HepG2 (cell line): ENCODE measurements around the gene FGD3. TPM values are rescaled to one million over a fixed set of nuclear protein-coding genes. Genes with fewer than 3 reads are reported as not detected.

Experiments used
- ATAC-seq: fragments of 200-7000 bp; cut with Tn5 transposase; 3 replicates; pipeline ENCODE4 v1.9.1; 2020; ENCODE audit warnings: mild to moderate bottlenecking, moderate library complexity
- BruUV-seq: library from RNA; stranded (reverse); fragments of 400-500 nt; replicated peaks from 2 replicates; lab custom pipeline; 2021; lab: Mats Ljungman, UMichigan
- CTCF ChIA-PET: fragments of 300-600 bp; formaldehyde crosslinking; extraction: SDS; loops from one replicate; lab custom pipeline; 2021; ENCODE audit warnings: low total read pairs, inconsistent platforms, low intra/inter-chr PET ratio; lab: Yijun Ruan, JAX
- POLR2A ChIA-PET: fragments of 350-600 bp; sonication (Branson Sonifier 250); formaldehyde crosslinking; loops from one replicate; lab custom pipeline; 2020; ENCODE audit warnings: antibody characterized with exemption, inconsistent platforms; lab: Yijun Ruan, JAX
- DNase-seq: peaks from one replicate; pipeline ENCODE4 v3.0.0-alpha.2; 2015; ENCODE audit warnings: low spot score
- FAIRE-seq: peaks from 3 replicates; lab custom pipeline; 2011; peaks lifted over from hg19 to GRCh38; lab: Jason Lieb, UNC
- H2AFZ ChIP-seq: one replicate; pipeline ENCODE4 v1.6.1; 2011; ENCODE audit warnings: low read length, inconsistent platforms
- H3K27ac ChIP-seq: fragments of 300-600 bp; 3 replicates; pipeline ENCODE4 v1.8.0; 2011; ENCODE audit warnings: mixed run types, mild to moderate bottlenecking, mixed read lengths, low read length, inconsistent platforms; ENCODE audit not compliant: insufficient read depth; ENCODE audit errors: extremely low read length
- H3K27me3 ChIP-seq, 2 experiments: fragments of 200-600 bp in 1 of 2; 2 replicates in 1 of 2; 3 replicates in 1 of 2; pipeline versions ENCODE4 v1.6.0 to v1.8.0; 2011; ENCODE audit warnings: low read length in 2 of 2, mild to moderate bottlenecking in 2 of 2, moderate library complexity in 2 of 2, inconsistent platforms in 1 of 2; ENCODE audit not compliant: insufficient read depth in 2 of 2, control insufficient read depth in 1 of 2
- H3K36me3 ChIP-seq, 2 experiments: fragments of 200-600 bp in 1 of 2; replicated peaks in 1 of 2; 2 replicates in 1 of 2; 3 replicates in 1 of 2; pipeline versions ENCODE4 v1.5.1 to v1.8.0; 2011; ENCODE audit warnings: low read length in 2 of 2, inconsistent platforms in 1 of 2; ENCODE audit not compliant: insufficient read depth in 2 of 2, control insufficient read depth in 1 of 2
- H3K4me1 ChIP-seq: 2 replicates; pipeline ENCODE4 v1.5.1; 2012; ENCODE audit warnings: low read length, inconsistent platforms; ENCODE audit not compliant: insufficient read depth
- H3K4me2 ChIP-seq: 2 replicates; pipeline ENCODE4 v1.6.0; 2011; ENCODE audit warnings: low read depth, low read length, inconsistent platforms
- H3K4me3 ChIP-seq, 3 experiments: fragments of 200-600 bp in 1 of 3; sonication (generic), shearing (Covaris generic) in 1 of 3; replicated peaks in 1 of 3; 2 replicates each; pipeline ENCODE4 v1.5.1; 2011 to 2016; ENCODE audit warnings: low read length in 3 of 3, inconsistent platforms in 2 of 3, low read depth in 2 of 3, mild to moderate bottlenecking in 2 of 3, control low read depth in 1 of 3, mixed read lengths in 1 of 3; ENCODE audit not compliant: insufficient read depth in 1 of 3
- H3K79me2 ChIP-seq: one replicate; pipeline ENCODE4 v1.6.1; 2011; ENCODE audit warnings: low read length, inconsistent platforms; ENCODE audit not compliant: insufficient read depth
- H3K9ac ChIP-seq: 2 replicates; pipeline ENCODE4 v1.6.0; 2011; ENCODE audit warnings: mild to moderate bottlenecking, low read depth, low read length, inconsistent platforms; ENCODE audit not compliant: insufficient read depth
- H3K9me3 ChIP-seq: 2 replicates; pipeline ENCODE4 v1.5.1; 2012; ENCODE audit warnings: mild to moderate bottlenecking, low read length
- H4K20me1 ChIP-seq: 2 replicates; pipeline ENCODE4 v1.6.0; 2011; ENCODE audit warnings: inconsistent platforms, mild to moderate bottlenecking, low read length, moderate library complexity; ENCODE audit not compliant: insufficient read depth
- FLYWCH1 ChIP-seq: sonication (generic); formaldehyde crosslinking; IDR thresholded peaks from 2 replicates; pipeline ENCODE4 v1.8.1; 2023; ENCODE audit warnings: mild to moderate bottlenecking, missing genetic modification reagents
- JUNB ChIP-seq: sonication (generic); formaldehyde crosslinking; IDR thresholded peaks from 2 replicates; pipeline ENCODE4 v1.8.0; 2022; ENCODE audit warnings: missing genetic modification reagents, mild to moderate bottlenecking, borderline replicate concordance
- KLF9 ChIP-seq: IDR thresholded peaks from 2 replicates; pipeline ENCODE4 v1.6.1; 2016; ENCODE audit warnings: low read depth
- SNAI1 ChIP-seq: sonication (generic); formaldehyde crosslinking; IDR thresholded peaks from 2 replicates; pipeline ENCODE4 v1.5.0; 2020; ENCODE audit warnings: mild to moderate bottlenecking, missing genetic modification reagents, borderline replicate concordance
- ZEB1 ChIP-seq: IDR thresholded peaks from 2 replicates; pipeline ENCODE4 v1.6.1; 2012; ENCODE audit warnings: mild to moderate bottlenecking, low read depth, inconsistent platforms; ENCODE audit not compliant: insufficient replicate concordance
- ZNF562 ChIP-seq: sonication (generic); formaldehyde crosslinking; IDR thresholded peaks from 2 replicates; pipeline ENCODE4 v1.8.0; 2022; ENCODE audit warnings: missing genetic modification reagents, borderline replicate concordance
- ZNF572 ChIP-seq: sonication (generic); formaldehyde crosslinking; IDR thresholded peaks from 2 replicates; pipeline ENCODE4 v1.5.1; 2020; ENCODE audit warnings: mild to moderate bottlenecking, missing genetic modification reagents
- ZNF775 ChIP-seq: sonication (generic); formaldehyde crosslinking; IDR thresholded peaks from 2 replicates; pipeline ENCODE4 v1.4.0; 2020; ENCODE audit warnings: missing genetic modification reagents, mild to moderate bottlenecking, moderate library complexity, borderline replicate concordance
- WGBS: methylation state at CpG from one replicate; pipeline ENCODE4 v1.1.6; 2017; ENCODE audit warnings: low lambda C conversion rate; 5-methylcytosine and 5-hydroxymethylcytosine counted together
- in situ Hi-C: cut with HindIII; loops from 2 replicates; pipeline ENCODE4 v1.10.0; 2017; ENCODE audit warnings: low pct_unique_long_range_greater_than_20kb; ENCODE audit not compliant: extremely low pct_ligation_motif_present
- intact Hi-C: fragments of 100-400 bp; cut with micrococcal nuclease; formaldehyde crosslinking; loops from one replicate; pipeline ENCODE4 v1.10.0; 2022; ENCODE audit not compliant: unreplicated experiment
- polyA plus RNA-seq, 8 experiments: library from polyadenylated mRNA; depleted of rRNA in 3 of 8; stranded (reverse) in 7 of 8; unstranded in 1 of 8; fragments of >200 nt; fragmentation: Illumina TruSeq in 4 of 8; extraction: Trizol in 4 of 8; gene quantifications; 2 replicates each; pipeline versions ENCODE4 v1.2.1 to v1.2.3, GENCODE V29; 2011 to 2016; ENCODE audit warnings: low read depth in 4 of 8, missing spikeins in 1 of 8, mixed read lengths in 1 of 8; ENCODE audit not compliant: insufficient read depth in 1 of 8
- total RNA-seq, 5 experiments: library from RNA; depleted of rRNA; stranded (reverse); fragments of >200 nt; fragmentation: Illumina TruSeq; extraction: Trizol; gene quantifications; 2 replicates each; pipeline ENCODE4 v1.2.3, GENCODE V29; 2016; ENCODE audit warnings: low read depth in 1 of 5
- TF ChIP-seq, protein P1 (sequence below): sonication (generic); formaldehyde crosslinking; IDR thresholded peaks from 2 replicates; pipeline ENCODE4 v1.4.0; 2020; ENCODE audit warnings: mild to moderate bottlenecking, missing genetic modification reagents

The FGD3 gene
- total and polyA plus RNA-seq, 2 of the 13 experiments (the other 11 are each of a cell fraction or from before 2014, with no cell fraction given) = 0.53 to 1.1 TPM

DNA sequence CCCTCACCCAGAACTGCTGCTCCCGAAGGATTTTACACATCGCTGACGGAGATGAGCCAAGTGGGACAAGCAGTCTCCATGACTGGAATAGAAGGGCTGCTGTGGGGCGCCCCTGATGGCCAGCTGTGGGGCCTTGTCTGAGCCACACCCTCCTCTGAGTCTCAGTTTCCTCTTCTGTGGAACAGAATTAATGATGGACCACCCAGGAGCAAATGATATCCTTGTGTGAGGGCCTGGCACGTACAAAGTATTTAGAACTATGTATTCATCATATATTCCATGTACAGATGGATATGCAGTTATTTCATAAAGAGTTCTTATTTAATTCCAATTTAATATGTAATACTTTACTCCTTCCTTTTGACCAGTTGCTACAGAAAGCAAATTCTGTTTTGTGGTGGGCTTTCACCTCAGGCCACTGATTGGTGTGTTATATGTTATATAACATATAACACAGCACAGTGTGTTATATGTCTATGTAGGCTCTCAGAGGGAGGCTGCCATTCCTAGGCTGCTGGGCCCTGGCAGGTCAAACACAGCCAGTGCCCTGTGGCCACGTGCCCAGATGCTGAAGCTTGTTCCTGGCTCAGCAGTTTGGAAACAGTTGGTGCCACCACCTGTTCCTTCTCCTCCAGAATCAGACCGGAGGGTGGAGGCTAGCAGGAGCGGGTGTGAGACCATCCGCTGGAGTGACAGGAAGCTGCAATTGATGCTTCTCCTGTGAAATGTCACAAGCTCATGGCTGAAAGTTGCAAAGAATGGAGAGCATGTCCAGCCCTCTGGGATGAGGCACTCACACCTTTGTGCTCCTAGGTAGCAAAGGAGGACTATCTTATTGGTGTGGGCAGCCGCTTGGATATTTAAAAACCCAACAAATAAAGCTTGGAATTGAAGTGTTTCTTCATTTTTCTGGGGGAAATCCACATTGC lies 4.4 kb upstream of the FGD3 start:
- no peak overlapping the region for H3K4me2 ChIP-seq
- peaks cover 1 to 25% of the 10 kb centered on the region in 2 experiments for H3K27me3 ChIP-seq
- no peak for TF ChIP-seq KLF9
- no peak for TF ChIP-seq ZEB1
- TF ChIP-seq FLYWCH1 (CRISPR knock-in tag) = no peak
- TF ChIP-seq, protein P1, sequence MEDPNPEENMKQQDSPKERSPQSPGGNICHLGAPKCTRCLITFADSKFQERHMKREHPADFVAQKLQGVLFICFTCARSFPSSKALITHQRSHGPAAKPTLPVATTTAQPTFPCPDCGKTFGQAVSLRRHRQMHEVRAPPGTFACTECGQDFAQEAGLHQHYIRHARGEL (CRISPR knock-in tag) = no peak
- no peak for TF ChIP-seq JUNB
- TF ChIP-seq ZNF572 (CRISPR knock-in tag) = no peak
- TF ChIP-seq ZNF562 (CRISPR knock-in tag) = no peak
- no peak for TF ChIP-seq ZNF775 (CRISPR knock-in tag)
- TF ChIP-seq SNAI1 (CRISPR knock-in tag) = no peak
- ATAC-seq (no peak), DNase-seq (no peak), FAIRE-seq (no peak)
- no peaks in the 10 kb centered on the region for H3K36me3 ChIP-seq
- H3K79me2 ChIP-seq = no peaks in the 10 kb centered on the region
- in situ Hi-C loops = no loop called here
- no peaks in the 10 kb centered on the region for H4K20me1 ChIP-seq
- no peak overlapping the region for H3K27ac ChIP-seq
- CTCF ChIA-PET = no interaction called here
- intact Hi-C loops = no loop called here
- no peak overlapping the region for H3K9ac ChIP-seq
- no peaks in the 10 kb centered on the region for H3K9me3 ChIP-seq
- no peak overlapping the region for H3K4me3 ChIP-seq
- H3K4me1 ChIP-seq = peaks cover 11% of the 10 kb centered on the region
- POLR2A ChIA-PET = no interaction called here
- BruUV-seq = no TSS peak
- no peak overlapping the region for H2AFZ ChIP-seq
- 56% methylated on average over 9 of the region's 10 CpGs for WGBS
